GM19372 (cell line): ENCODE measurements around the gene TRIM40.
"Not testable (repeated sequence)": the region's sequence is repeated elsewhere in the genome, so short reads cannot be mapped to it uniquely, and the experiment has no call there.

Source experiments
- ATAC-seq: cut with Tn5 transposase; IDR thresholded peaks from one replicate; pipeline ENCODE4 v1.9.1; 2021; ENCODE audit warnings: mild to moderate bottlenecking, low read depth, moderate library complexity; ENCODE audit not compliant: unreplicated experiment

Gene TRIM40

GRCh38 chr6:30113003-30113759, 22.8 kb upstream of the TRIM40 start, which contains the start of gene TRIM31:
TSS of gene TRIM31 (minus strand) at chr6:30113090. CDS start at chr6:30112805, 285 bp downstream.
- ATAC-seq = no peak

- ATAC-seq = no peak
These were observed 22.1 kb upstream of the TRIM40 start for GRCh38 chr6:30113841-30114240.

- no peak for ATAC-seq
These were observed 19.2 kb upstream of the TRIM40 start for GRCh38 chr6:30116724-30117123.

- not testable (repeated sequence) for ATAC-seq
These were observed 17.2 kb upstream of the TRIM40 start for GRCh38 chr6:30118691-30119090.

GRCh38 chr6:30121446-30122366, 14.2 kb upstream of the TRIM40 start:
- no peak for ATAC-seq

- ATAC-seq = no peak
These were observed 13.4 kb upstream of the TRIM40 start for GRCh38 chr6:30122515-30122914.

- no peak for ATAC-seq
These were observed 8.5 kb upstream of the TRIM40 start for GRCh38 chr6:30127238-30128093.

GRCh38 chr6:30129265-30130178, 6.4 kb upstream of the TRIM40 start:
- no peak for ATAC-seq

- ATAC-seq = no peak
These were observed 5.7 kb upstream of the TRIM40 start for GRCh38 chr6:30130179-30130679.

- no peak for ATAC-seq
These were observed 4.8 kb upstream of the TRIM40 start for GRCh38 chr6:30130887-30131862.

GRCh38 chr6:30131947-30132497, 3.9 kb upstream of the TRIM40 start:
- no peak for ATAC-seq

- no peak for ATAC-seq
These were observed 793 bp upstream of the TRIM40 start for GRCh38 chr6:30135147-30135546.

- ATAC-seq = no peak
These were observed 788 bp downstream of the TRIM40 start for GRCh38 chr6:30136570-30137286.

- ATAC-seq = not testable (repeated sequence)
These were observed 4.3 kb downstream of the TRIM40 start for GRCh38 chr6:30140240-30140639.

- no peak for ATAC-seq
These were observed 6.7 kb downstream of the TRIM40 start for GRCh38 chr6:30142665-30143064.

- ATAC-seq = no peak
These were observed 7.8 kb downstream of the TRIM40 start for GRCh38 chr6:30143780-30144179.

GRCh38 chr6:30144811-30145210, 8.9 kb downstream of the TRIM40 start:
- ATAC-seq = no peak
